ENCODE data around the gene NME2. TPM values are rescaled to one million over a fixed set of nuclear protein-coding genes. Genes with fewer than 3 reads are reported as not detected.
A peak's percentile ranks its signal among the peaks of the same experiment; 100 is the strongest.
"Not testable (repeated sequence)": the region's sequence is repeated elsewhere in the genome, so short reads cannot be mapped to it uniquely, and the experiment has no call there.

The NME2 gene
- total RNA-seq (2014; rRNA removed; shearing (Covaris generic)) = 970 and 1,165 TPM in 2 replicates

- Histone ChIP-seq H3K4me3 (peak within 1 kb of the TSS; percentile 92), H3K4me1 (replicated peaks) (peaks cover 12% of the 10 kb centered on the region), H3K36me3 (peaks cover 82% of the 10 kb centered on the region), H3K9me3 (replicated peaks) (no peaks in the 10 kb centered on the region), H3K27me3 (replicated peaks) (no peaks in the 10 kb centered on the region), H3K27ac (peak within 1 kb of the TSS; percentile 70)
- DNase-seq (ENCODE audit: low read depth in 1 of 2, low spot score in 2 of 2) = peak; percentile 95
Measured at GRCh38 chr17:51166198-51166986, at the start of gene NME2. NME2 (plus strand) TSS chr17:51166411; CDS start chr17:51166831, 420 bp downstream.

- DNase-seq (ENCODE audit: low read depth in 1 of 2, low spot score in 2 of 2) = no peak
- H3K27me3 ChIP-seq (replicated peaks) = no peaks in the 10 kb centered on the region
- H3K36me3 ChIP-seq = peaks cover 14% of the 10 kb centered on the region
- no peaks in the 10 kb centered on the region for H3K9me3 ChIP-seq (replicated peaks)
- H3K4me1 ChIP-seq (replicated peaks) = peaks cover 31% of the 10 kb centered on the region
- peak overlapping the region; percentile 94; the same call in 1 of the 2 replicates for H3K4me3 ChIP-seq
- H3K27ac ChIP-seq = no peak overlapping the region
Measured at GRCh38 chr17:51118330-51119195, 47.6 kb upstream of the NME2 start.

GRCh38 chr17:51119415-51120356, 46.5 kb upstream of the NME2 start:
- Histone ChIP-seq H3K27ac (peak overlapping the region; percentile 91), H3K4me1 (replicated peaks) (peaks cover 31% of the 10 kb centered on the region), H3K9me3 (replicated peaks) (no peaks in the 10 kb centered on the region), H3K4me3 (peak overlapping the region; percentile 94), H3K36me3 (peaks cover 14% of the 10 kb centered on the region), H3K27me3 (replicated peaks) (no peaks in the 10 kb centered on the region)
- peak; percentile 59 to 78 for DNase-seq (ENCODE audit: low read depth in 1 of 2, low spot score in 2 of 2)

GRCh38 chr17:51120357-51120738, 45.9 kb upstream of the NME2 start:
- peaks cover 31% of the 10 kb centered on the region for H3K4me1 ChIP-seq (replicated peaks)
- peak overlapping the region; percentile 94 for H3K4me3 ChIP-seq
- peak in 1 of 2 experiments; percentile 73 for DNase-seq (ENCODE audit: low read depth in 1 of 2, low spot score in 2 of 2)

GRCh38 chr17:51120739-51121619, 45.2 kb upstream of the NME2 start, which contains the start of gene SPAG9:
SPAG9 (minus strand) TSS chr17:51120868; CDS start chr17:51120656, 212 bp downstream.
- peaks cover 11% of the 10 kb centered on the region for H3K36me3 ChIP-seq

More at GRCh38 chr17:51120357-51120738, 45.9 kb upstream of the NME2 start:
- peak overlapping the region; percentile 91 for H3K27ac ChIP-seq
- no peaks in the 10 kb centered on the region for H3K9me3 ChIP-seq (replicated peaks)
- H3K36me3 ChIP-seq = peaks cover 14% of the 10 kb centered on the region
- no peaks in the 10 kb centered on the region for H3K27me3 ChIP-seq (replicated peaks)

GRCh38 chr17:51121620-51122472, 44.4 kb upstream of the NME2 start:
- no peaks in the 10 kb centered on the region for H3K27me3 ChIP-seq (replicated peaks)
- H3K9me3 ChIP-seq (replicated peaks) = no peaks in the 10 kb centered on the region
- H3K4me1 ChIP-seq (replicated peaks) = peaks cover 39% of the 10 kb centered on the region

More at GRCh38 chr17:51120739-51121619, 45.2 kb upstream of the NME2 start, which contains the start of gene SPAG9:
- Histone ChIP-seq H3K27ac (peak within 1 kb of the TSS; percentile 96), H3K4me1 (replicated peaks) (peaks cover 36% of the 10 kb centered on the region), H3K27me3 (replicated peaks) (no peaks in the 10 kb centered on the region), H3K4me3 (peak within 1 kb of the TSS; percentile 94), H3K9me3 (replicated peaks) (no peaks in the 10 kb centered on the region)
- peak; percentile 97 to 100 for DNase-seq (ENCODE audit: low read depth in 1 of 2, low spot score in 2 of 2)

GRCh38 chr17:51122473-51123115, 43.6 kb upstream of the NME2 start:
- not testable (repeated sequence) for H3K27me3 ChIP-seq (replicated peaks); DNase-seq (ENCODE audit: low read depth in 1 of 2, low spot score in 2 of 2); H3K9me3 ChIP-seq (replicated peaks)
- H3K36me3 ChIP-seq = peaks cover 11% of the 10 kb centered on the region
- H3K27ac ChIP-seq = peak overlapping the region; percentile 96
- H3K4me3 ChIP-seq = peak overlapping the region; percentile 94
- peaks cover 39% of the 10 kb centered on the region for H3K4me1 ChIP-seq (replicated peaks)

More at GRCh38 chr17:51121620-51122472, 44.4 kb upstream of the NME2 start:
- Histone ChIP-seq H3K36me3 (peaks cover 11% of the 10 kb centered on the region), H3K27ac (peak overlapping the region; percentile 96), H3K4me3 (peak overlapping the region; percentile 94)
- peak; percentile 97 to 99 for DNase-seq (ENCODE audit: low read depth in 1 of 2, low spot score in 2 of 2)

GRCh38 chr17:51124640-51125503, 41.3 kb upstream of the NME2 start:
- Histone ChIP-seq H3K4me1 (replicated peaks) (peaks cover 31% of the 10 kb centered on the region), H3K9me3 (replicated peaks) (no peaks in the 10 kb centered on the region), H3K36me3 (peaks cover 6% of the 10 kb centered on the region), H3K27me3 (replicated peaks) (no peaks in the 10 kb centered on the region), H3K4me3 (no peak overlapping the region), H3K27ac (no peak overlapping the region)
- no peak for DNase-seq (ENCODE audit: low read depth in 1 of 2, low spot score in 2 of 2)

- Histone ChIP-seq H3K9me3 (replicated peaks) (no peaks in the 10 kb centered on the region), H3K27ac (no peak overlapping the region), H3K4me3 (no peak overlapping the region), H3K27me3 (replicated peaks) (no peaks in the 10 kb centered on the region), H3K36me3 (no peaks in the 10 kb centered on the region), H3K4me1 (replicated peaks) (peaks cover 23% of the 10 kb centered on the region)
- no peak for DNase-seq (ENCODE audit: low read depth in 1 of 2, low spot score in 2 of 2)
Measured at GRCh38 chr17:51128076-51128475, 38.1 kb upstream of the NME2 start.

- H3K27ac ChIP-seq = peak overlapping the region; percentile 69
- no peaks in the 10 kb centered on the region for H3K27me3 ChIP-seq (replicated peaks)
- no peak for DNase-seq (ENCODE audit: low read depth in 1 of 2, low spot score in 2 of 2)
- H3K4me1 ChIP-seq (replicated peaks) = peaks cover 23% of the 10 kb centered on the region
- H3K4me3 ChIP-seq = no peak overlapping the region
- no peaks in the 10 kb centered on the region for H3K9me3 ChIP-seq (replicated peaks)
- no peaks in the 10 kb centered on the region for H3K36me3 ChIP-seq
Measured at GRCh38 chr17:51132964-51133319, 33.3 kb upstream of the NME2 start.

All from SJSA1 (cell line).